Gastroesophageal sphincter (tissue), 4 donors: ENCODE data around the gene ARHGAP21. TPM values are rescaled to one million over a fixed set of nuclear protein-coding genes. Genes with fewer than 3 reads are reported as not detected.

Experiments used
- ATAC-seq: fragments of 150-250 bp; one replicate; pipeline ENCODE4 v1.9.1; 2016; ENCODE audit warnings: mild to moderate bottlenecking, moderate library complexity
- H3K27ac ChIP-seq, 4 donors: fragments of 200-600 bp; sonication (generic) in 3 of 4; 1 replicate in 3 of 4; 2 replicates in 1 of 4; pipeline ENCODE4 v1.5.1; 2016 to 2019
- H3K27me3 ChIP-seq: fragments of 200-600 bp; sonication (generic); one replicate; pipeline ENCODE4 v1.5.1; 2019
- H3K36me3 ChIP-seq, 2 donors: fragments of 200-600 bp; sonication (generic); one replicate each; pipeline ENCODE4 v1.5.1; 2019; ENCODE audit warnings: control low read depth in 1 of 2
- H3K4me1 ChIP-seq, 3 donors: fragments of 200-600 bp; sonication (generic); 1 replicate in 2 of 3; 2 replicates in 1 of 3; pipeline ENCODE4 v1.5.1; 2016 to 2019; ENCODE audit warnings: control low read depth in 2 of 3
- H3K4me3 ChIP-seq, 2 donors: fragments of 200-600 bp; sonication (generic); one replicate each; pipeline ENCODE4 v1.5.1; 2019; ENCODE audit warnings: mild to moderate bottlenecking in 1 of 2, moderate library complexity in 1 of 2
- H3K9me3 ChIP-seq, 3 donors: fragments of 200-600 bp; sonication (generic); one replicate each; pipeline ENCODE4 v1.5.1; 2017 to 2019; ENCODE audit warnings: control low read depth in 2 of 3
- EP300 ChIP-seq: sonication (generic); formaldehyde crosslinking; IDR thresholded peaks from one replicate; pipeline ENCODE4 v1.6.1; 2017; ENCODE audit warnings: antibody characterized with exemption, mild to moderate bottlenecking
- POLR2A ChIP-seq, 2 donors: fragments of 450-650 bp; IDR thresholded peaks; one replicate each; pipeline ENCODE4 v1.6.1; 2017; ENCODE audit warnings: antibody characterized with exemption in 2 of 2, mild to moderate bottlenecking in 2 of 2, moderate library complexity in 1 of 2
- POLR2AphosphoS5 ChIP-seq: sonication (generic); formaldehyde crosslinking; IDR thresholded peaks from one replicate; pipeline ENCODE4 v1.6.1; 2017; ENCODE audit warnings: antibody characterized with exemption
- WGBS, 2 donors: methylation state at CpG; one replicate each; pipeline ENCODE4 v1.1.5; 2018; ENCODE audit warnings: low coverage in 1 of 2; 5-methylcytosine and 5-hydroxymethylcytosine counted together
- total RNA-seq, 4 donors: library from RNA; depleted of rRNA; stranded (reverse); fragments of >200 nt; gene quantifications; one replicate each; pipeline ENCODE4 v1.1.0, GENCODE V29; 2016
- TF ChIP-seq, protein P1 (sequence below), 4 experiments: fragments of 200-600 bp in 2 of 4; fragments of 450-650 bp in 2 of 4; sonication (generic) in 1 of 4; IDR thresholded peaks; one replicate each; pipeline ENCODE4 v1.5.1; 2017 to 2019; ENCODE audit warnings: antibody characterized with exemption in 4 of 4, mild to moderate bottlenecking in 2 of 4, moderate library complexity in 2 of 4

Gene ARHGAP21
- total RNA-seq, 4 donors from 2014 or later: 55.3 to 76.7 (median 66.4) TPM

DNA sequence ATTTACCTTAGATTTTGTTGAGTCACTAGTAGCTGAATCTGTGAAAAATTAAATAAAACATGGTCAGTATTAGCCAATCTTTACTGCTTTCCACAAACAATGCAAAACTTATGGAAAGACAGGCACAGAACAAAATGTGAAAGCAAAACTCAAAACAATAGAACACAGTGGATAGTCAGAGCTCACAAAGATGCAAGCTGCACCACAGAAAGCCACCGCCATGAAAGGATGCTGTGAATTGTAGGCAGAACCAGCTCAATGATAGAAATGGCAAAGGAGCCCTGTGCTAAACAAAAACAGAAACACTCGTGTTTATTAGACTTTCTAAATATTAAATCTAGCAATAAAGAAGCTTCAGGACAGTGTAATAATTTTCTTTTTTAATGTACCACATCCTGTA is 134.4 kb downstream of the ARHGAP21 start:
- 94 to 100% methylated on average over 1 to 2 of the region's 2 CpGs for WGBS, 2 donors
- Histone ChIP-seq H3K36me3 (peaks cover 0 to 98% of the 10 kb centered on the region in 2 donors), H3K4me1 (no peaks in the 10 kb centered on the region), H3K27ac (no peak overlapping the region), H3K9me3 (no peaks in the 10 kb centered on the region), H3K4me3 (no peak overlapping the region), H3K27me3 (no peaks in the 10 kb centered on the region)
- no peak for TF ChIP-seq POLR2A (IDR thresholded peaks at IDR 0.05)
- TF ChIP-seq, protein P1, sequence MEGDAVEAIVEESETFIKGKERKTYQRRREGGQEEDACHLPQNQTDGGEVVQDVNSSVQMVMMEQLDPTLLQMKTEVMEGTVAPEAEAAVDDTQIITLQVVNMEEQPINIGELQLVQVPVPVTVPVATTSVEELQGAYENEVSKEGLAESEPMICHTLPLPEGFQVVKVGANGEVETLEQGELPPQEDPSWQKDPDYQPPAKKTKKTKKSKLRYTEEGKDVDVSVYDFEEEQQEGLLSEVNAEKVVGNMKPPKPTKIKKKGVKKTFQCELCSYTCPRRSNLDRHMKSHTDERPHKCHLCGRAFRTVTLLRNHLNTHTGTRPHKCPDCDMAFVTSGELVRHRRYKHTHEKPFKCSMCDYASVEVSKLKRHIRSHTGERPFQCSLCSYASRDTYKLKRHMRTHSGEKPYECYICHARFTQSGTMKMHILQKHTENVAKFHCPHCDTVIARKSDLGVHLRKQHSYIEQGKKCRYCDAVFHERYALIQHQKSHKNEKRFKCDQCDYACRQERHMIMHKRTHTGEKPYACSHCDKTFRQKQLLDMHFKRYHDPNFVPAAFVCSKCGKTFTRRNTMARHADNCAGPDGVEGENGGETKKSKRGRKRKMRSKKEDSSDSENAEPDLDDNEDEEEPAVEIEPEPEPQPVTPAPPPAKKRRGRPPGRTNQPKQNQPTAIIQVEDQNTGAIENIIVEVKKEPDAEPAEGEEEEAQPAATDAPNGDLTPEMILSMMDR (IDR thresholded peaks at IDR 0.05): no peak
- TF ChIP-seq EP300: no peak
- no peak for TF ChIP-seq POLR2AphosphoS5
- no peak for ATAC-seq

DNA sequence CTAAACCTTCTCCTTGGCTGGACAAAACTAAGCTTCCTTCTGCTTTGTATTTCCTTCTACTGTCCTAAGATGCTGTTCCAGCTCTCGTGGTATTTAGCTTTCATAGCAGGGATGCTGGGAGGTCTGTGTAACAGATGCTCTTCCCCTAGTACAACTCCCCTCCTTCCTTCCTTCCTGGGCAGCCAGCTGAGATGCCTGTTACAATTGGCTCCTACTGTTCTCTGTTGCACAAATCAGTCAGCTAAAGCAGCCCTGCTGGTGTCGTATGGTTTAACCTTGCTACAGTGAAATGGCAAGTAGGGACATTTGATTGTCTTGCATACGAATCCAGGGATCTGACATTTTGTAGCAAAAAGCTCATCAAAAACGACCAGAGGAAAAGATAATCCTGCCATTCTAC is 143.8 kb downstream of the ARHGAP21 start:
- Histone ChIP-seq H3K9me3 (no peaks in the 10 kb centered on the region), H3K27ac (no peak overlapping the region), H3K4me1 (no peaks in the 10 kb centered on the region), H3K36me3 (peaks cover 0 to 23% of the 10 kb centered on the region in 2 donors), H3K27me3 (no peaks in the 10 kb centered on the region), H3K4me3 (no peak overlapping the region)
- TF ChIP-seq EP300 (no peak), POLR2A (IDR thresholded peaks at IDR 0.05) (no peak), POLR2AphosphoS5 (no peak)
- TF ChIP-seq, protein P1 (IDR thresholded peaks at IDR 0.05): no peak
- WGBS, 2 donors: 64 to 67% methylated on average over 4 of the region's 4 CpGs
- no peak for ATAC-seq

DNA sequence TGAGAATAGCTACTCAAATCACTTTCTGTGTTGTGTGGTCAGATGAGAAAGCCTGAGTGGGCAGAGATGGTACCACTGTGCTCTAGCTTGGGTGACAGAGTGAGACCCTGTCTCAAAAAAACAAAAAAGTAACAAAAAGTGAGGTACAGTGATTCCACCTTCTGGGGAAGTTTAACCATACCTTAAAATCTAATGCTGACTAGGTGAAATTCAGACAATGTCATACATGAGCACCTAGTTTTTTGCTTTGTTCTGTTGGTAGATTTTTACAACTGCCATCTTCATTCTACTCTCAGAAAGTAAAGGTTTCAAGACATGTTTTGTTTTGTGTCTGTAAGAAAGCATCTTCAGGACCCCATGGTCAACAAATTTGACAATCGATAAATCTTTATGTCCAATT is 144.2 kb downstream of the ARHGAP21 start:
- Histone ChIP-seq H3K27me3 (no peaks in the 10 kb centered on the region), H3K4me3 (no peak overlapping the region), H3K4me1 (no peaks in the 10 kb centered on the region), H3K36me3 (peaks cover 0 to 19% of the 10 kb centered on the region in 2 donors), H3K9me3 (no peaks in the 10 kb centered on the region), H3K27ac (no peak overlapping the region)
- ATAC-seq: no peak
- TF ChIP-seq, protein P1 (IDR thresholded peaks at IDR 0.05): no peak
- TF ChIP-seq POLR2AphosphoS5 (no peak), EP300 (no peak), POLR2A (IDR thresholded peaks at IDR 0.05) (no peak)
- WGBS, 2 donors: 100% methylated on average over 1 of the region's 1 CpG

DNA sequence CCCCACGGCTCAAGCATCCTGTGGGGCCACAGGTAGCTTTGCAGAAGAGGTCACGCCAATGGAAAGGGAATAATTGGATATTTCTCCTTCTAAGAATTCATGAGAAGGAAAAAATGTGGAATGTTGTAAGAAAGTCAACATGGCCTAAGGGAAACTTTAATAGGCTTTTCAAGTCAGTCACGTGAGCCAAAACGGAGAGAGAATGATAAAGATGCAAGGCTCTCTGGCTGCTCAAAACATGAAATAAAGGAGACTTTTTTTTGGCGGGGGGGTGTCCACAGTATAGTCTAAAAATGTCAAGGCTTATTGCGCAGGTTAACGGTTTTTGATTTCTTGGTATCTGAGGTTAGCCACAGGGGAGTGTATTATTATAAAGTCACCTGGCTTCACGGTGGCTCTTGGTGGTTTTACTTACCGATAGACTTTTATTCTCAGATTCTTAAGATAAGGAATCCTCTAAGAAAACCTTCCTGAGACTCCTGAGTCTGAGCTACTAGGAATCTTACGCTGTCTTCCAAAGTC is 148.1 kb downstream of the ARHGAP21 start:
- 76 to 80% methylated on average over 5 to 10 of the region's 10 CpGs for WGBS, 2 donors

DNA sequence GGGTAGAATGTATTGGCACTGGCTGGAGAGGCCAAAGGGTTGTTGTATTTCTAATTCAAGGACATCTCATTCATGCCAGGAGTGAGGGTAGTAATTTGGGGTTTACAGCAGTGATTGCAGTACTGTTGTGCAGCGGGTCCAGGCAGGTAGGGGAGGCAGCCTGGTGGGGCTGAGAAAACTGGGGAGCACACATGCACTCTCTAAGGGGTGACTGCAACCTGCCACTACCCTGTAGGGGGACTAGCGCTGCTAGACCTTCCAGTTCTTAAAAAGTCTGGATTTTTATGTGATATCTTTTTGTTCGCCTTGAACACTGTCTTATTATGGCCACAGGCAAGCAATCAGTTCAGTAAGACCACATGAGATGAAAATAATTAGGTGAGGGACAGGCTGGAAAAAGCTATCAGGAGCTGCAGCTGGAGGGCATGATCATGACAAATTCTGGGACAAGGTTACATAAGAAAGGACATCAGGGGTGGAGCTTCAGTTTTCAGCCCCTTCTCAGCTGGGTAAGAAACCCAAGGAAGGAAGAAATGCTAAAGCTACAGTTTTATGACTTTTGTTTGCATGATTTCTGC is 149.0 kb downstream of the ARHGAP21 start:
- 89 to 100% methylated on average over 2 of the region's 3 CpGs for WGBS, 2 donors
- no peaks in the 10 kb centered on the region for H3K4me1 ChIP-seq
- no peak overlapping the region for H3K27ac ChIP-seq
- no peak overlapping the region for H3K4me3 ChIP-seq
- peaks cover 5% of the 10 kb centered on the region for H3K27me3 ChIP-seq
- no peaks in the 10 kb centered on the region for H3K9me3 ChIP-seq
- TF ChIP-seq, protein P1 (IDR thresholded peaks at IDR 0.05): no peak
- TF ChIP-seq POLR2A (IDR thresholded peaks at IDR 0.05) (no peak), POLR2AphosphoS5 (no peak), EP300 (no peak)
- ATAC-seq: no peak
- no peaks in the 10 kb centered on the region for H3K36me3 ChIP-seq

More for the DNA sequence above, 148.1 kb downstream of the ARHGAP21 start:
- no peak overlapping the region for H3K4me3 ChIP-seq
- no peaks in the 10 kb centered on the region for H3K4me1 ChIP-seq
- no peaks in the 10 kb centered on the region for H3K9me3 ChIP-seq
- TF ChIP-seq, protein P1 (IDR thresholded peaks at IDR 0.05): no peak
- no peak for TF ChIP-seq POLR2AphosphoS5
- TF ChIP-seq POLR2A (IDR thresholded peaks at IDR 0.05): no peak
- TF ChIP-seq EP300: no peak
- ATAC-seq: no peak
- H3K27me3 ChIP-seq: no peaks in the 10 kb centered on the region
- no peaks in the 10 kb centered on the region for H3K36me3 ChIP-seq
- H3K27ac ChIP-seq: no peak overlapping the region
